ENCODE measurements around the gene NR3C2. TPM values are rescaled to one million over a fixed set of nuclear protein-coding genes. Genes with fewer than 3 reads are reported as not detected.

The NR3C2 gene
- total and polyA plus RNA-seq, 2 of the 4 experiments (the other 2 are of a cell fraction) = 1.1 to 2.3 TPM

GRCh38 chr4:148412460-148412994 is 29.7 kb downstream of the NR3C2 start:
- ATAC-seq (ENCODE audit: low read depth) = no peak
- Histone ChIP-seq H3K27me3 (ENCODE audit: control insufficient read depth, insufficient read depth, low read length) (no peaks in the 10 kb centered on the region), H3K18ac (ENCODE audit: low read depth, low read length) (no peak overlapping the region), H3K36me3 (ENCODE audit: control insufficient read depth, insufficient read depth, low read length) (no peaks in the 10 kb centered on the region), H2BK15ac (ENCODE audit: low read depth, low read length) (no peak overlapping the region), H3K4me1 (ENCODE audit: control insufficient read depth, insufficient read depth, low read length) (no peaks in the 10 kb centered on the region), H3K4me2 (ENCODE audit: low read depth, low read length) (no peak overlapping the region), H2BK120ac (ENCODE audit: low read depth, low read length) (no peak overlapping the region), H3K4ac (ENCODE audit: low read depth, low read length) (no peak overlapping the region), H3K79me1 (ENCODE audit: low read depth in 1 of 2, low read length in 2 of 2) (no peaks in the 10 kb centered on the region), H2AFZ (replicated peaks; ENCODE audit: low read length, poor library complexity) (no peak overlapping the region), H4K91ac (ENCODE audit: insufficient read depth, low read depth, low read length) (no peak overlapping the region), H3K14ac (replicated peaks; ENCODE audit: low read depth, low read length) (no peak overlapping the region), H2BK20ac (ENCODE audit: low read depth, low read length) (no peak overlapping the region), H3K27ac (ENCODE audit: insufficient read depth, low read length) (no peak overlapping the region), H3K9me3 (ENCODE audit: control insufficient read depth, insufficient read depth, low read length) (no peaks in the 10 kb centered on the region), H2BK5ac (ENCODE audit: low read depth, low read length, poor library complexity, severe bottlenecking) (no peak overlapping the region), H3K23ac (ENCODE audit: low read depth, low read length) (no peak overlapping the region), H3K9ac (ENCODE audit: low read depth, low read length) (no peak overlapping the region), H4K20me1 (ENCODE audit: insufficient read depth, low read length) (no peaks in the 10 kb centered on the region), H4K8ac (ENCODE audit: low read depth in 2 of 2, low read length in 2 of 2) (no peak overlapping the region), H3K9me1 (ENCODE audit: insufficient read depth, low read length) (no peaks in the 10 kb centered on the region), H2AK5ac (ENCODE audit: low read depth, low read length) (no peak overlapping the region), H4K5ac (ENCODE audit: low read depth, low read length) (no peak overlapping the region), H3K56ac (ENCODE audit: extremely low read depth, insufficient read depth, low read length) (no peak overlapping the region), H3K4me3 (ENCODE audit: insufficient read depth, low read depth, low read length) (no peak overlapping the region), H2AK9ac (replicated peaks; ENCODE audit: low read depth, low read length, poor library complexity) (no peak overlapping the region)
- intact Hi-C loops (cut with micrococcal nuclease) = no loop called here
- ChIA-PET POLR2A (ENCODE audit: unreplicated experiment) (no interaction called here), CTCF (no interaction called here)
- 93% methylated on average over 2 of the region's 2 CpGs; no CpG with 5 or more reads in 1 of the 2 experiments for WGBS, 2 experiments (ENCODE audit: extremely low coverage in 2 of 2, insufficient read length in 1 of 2)
- in situ Hi-C loops (cut with MboI; ENCODE audit: low sequenced_read_pairs) = no loop called here
- BruUV-seq (replicated peaks) = no TSS peak
- TF ChIP-seq CHD1 (IDR thresholded peaks at IDR 0.05; ENCODE audit: low read depth, low read length) = no peak
- no peak for TF ChIP-seq RFX5 (IDR thresholded peaks at IDR 0.05; ENCODE audit: low read depth, low read length)
- peak; percentile 58 for TF ChIP-seq MAFK (IDR thresholded peaks at IDR 0.05; ENCODE audit: low read depth, low read length)
- dilution Hi-C loops (cut with HindIII; ENCODE audit: low sequenced_read_pairs, unreplicated experiment) = no loop called here
- DNase-seq = no peak

All from IMR-90 (cell line).